B cell (primary cell): Measurements from ENCODE around the gene MYOF. TPM values are rescaled to one million over a fixed set of nuclear protein-coding genes. Genes with fewer than 3 reads are reported as not detected.
"Not testable (repeated sequence)": the region's sequence is repeated elsewhere in the genome, so short reads cannot be mapped to it uniquely, and the experiment has no call there.

Experiments used
- ATAC-seq: fragments of 200-7000 bp; cut with Tn5 transposase; one replicate; pipeline ENCODE4 v1.10.0; 2021; ENCODE audit warnings: low read depth, mild to moderate bottlenecking, moderate number of reproducible peaks, moderate library complexity
- CTCF ChIA-PET: fragments of 350-600 bp; sonication (Branson Sonifier 250); formaldehyde crosslinking; loops from one replicate; lab custom pipeline; 2021; ENCODE audit warnings: antibody characterized with exemption, inconsistent platforms; lab: Charles Lee
- POLR2A ChIA-PET: fragments of 350-600 bp; sonication (Branson Sonifier 250); formaldehyde crosslinking; loops from one replicate; lab custom pipeline; 2021; ENCODE audit warnings: antibody characterized with exemption; lab: Charles Lee
- DNase-seq: peaks from one replicate; pipeline ENCODE4 v3.0.0; 2013
- H2AFZ ChIP-seq: 2 replicates; pipeline ENCODE4 v1.6.1; 2012; ENCODE audit warnings: mild to moderate bottlenecking, low read depth, low read length; ENCODE audit not compliant: insufficient read depth, poor library complexity, severe bottlenecking
- H3K27ac ChIP-seq, 2 donors: 1 replicate in 1 of 2; 2 replicates in 1 of 2; pipeline ENCODE4 v1.5.1; 2012 to 2013; ENCODE audit warnings: low read length in 2 of 2, mild to moderate bottlenecking in 2 of 2, moderate library complexity in 1 of 2
- H3K27me3 ChIP-seq, 4 experiments: fragments of 200-600 bp in 1 of 4; sonication (generic) in 1 of 4; replicated peaks in 1 of 4; 1 replicate in 2 of 4; 2 replicates in 2 of 4; pipeline versions ENCODE4 v1.6.1 to v1.7.0; 2013 to 2016; ENCODE audit warnings: low read length in 3 of 4, mild to moderate bottlenecking in 2 of 4, mixed read lengths in 1 of 4, moderate library complexity in 1 of 4; ENCODE audit not compliant: insufficient read depth in 4 of 4, control insufficient read depth in 3 of 4; ENCODE audit errors: control extremely low read depth in 1 of 4
- H3K36me3 ChIP-seq, 2 experiments: replicated peaks in 1 of 2; 1 replicate in 1 of 2; 2 replicates in 1 of 2; pipeline versions ENCODE4 v1.6.1 to v1.7.1; 2013; ENCODE audit warnings: low read length in 1 of 2; ENCODE audit not compliant: insufficient read depth in 2 of 2, control insufficient read depth in 1 of 2; ENCODE audit errors: control extremely low read depth in 1 of 2, extremely low read depth in 1 of 2
- H3K4me1 ChIP-seq, 2 donors: fragments of 200-600 bp in 1 of 2; sonication (generic) in 1 of 2; 1 replicate in 1 of 2; 2 replicates in 1 of 2; pipeline versions ENCODE4 v1.5.1 to v1.6.1; 2013 to 2017; ENCODE audit warnings: low read length in 2 of 2; ENCODE audit not compliant: control insufficient read depth in 2 of 2, insufficient read depth in 2 of 2
- H3K4me2 ChIP-seq: replicated peaks from 2 replicates; pipeline ENCODE3; 2012; ENCODE audit warnings: mild to moderate bottlenecking, low read depth, low read length; ENCODE audit not compliant: poor library complexity, severe bottlenecking
- H3K4me3 ChIP-seq, 5 experiments: fragments of 200-600 bp in 1 of 5; sonication (generic) in 1 of 5; 1 replicate in 3 of 5; 2 replicates in 2 of 5; pipeline versions ENCODE4 v1.5.1 to v1.7.0; 2011 to 2016; ENCODE audit warnings: low read length in 4 of 5, mild to moderate bottlenecking in 4 of 5, low read depth in 2 of 5, control low read depth in 1 of 5, moderate library complexity in 1 of 5; ENCODE audit not compliant: insufficient read depth in 1 of 5; ENCODE audit errors: control extremely low read depth in 1 of 5, extremely low read depth in 1 of 5
- H3K79me2 ChIP-seq: fragments of 200-600 bp; sonication (generic); one replicate; pipeline ENCODE4 v1.6.0; 2016; ENCODE audit warnings: low read length; ENCODE audit not compliant: control insufficient read depth, insufficient read depth
- H3K9ac ChIP-seq: fragments of 200-600 bp; sonication (generic); 2 replicates; pipeline ENCODE4 v1.6.1; 2017; ENCODE audit warnings: mild to moderate bottlenecking, low read length, moderate library complexity
- H3K9me3 ChIP-seq, 3 donors: one replicate each; pipeline versions ENCODE4 v1.6.1 to v1.7.1; 2013; ENCODE audit warnings: low read length in 2 of 3; ENCODE audit not compliant: control insufficient read depth in 2 of 3, insufficient read depth in 1 of 3; ENCODE audit errors: control extremely low read depth in 1 of 3
- H4K20me1 ChIP-seq: 2 replicates; pipeline ENCODE4 v1.6.0; 2012; ENCODE audit warnings: mild to moderate bottlenecking, low read length; ENCODE audit not compliant: insufficient read depth, control insufficient read depth, poor library complexity, severe bottlenecking
- H3K27ac Mint-ChIP-seq: one replicate; pipeline ENCODE4 v1.8.0; 2021; ENCODE audit warnings: mixed read lengths
- H3K27me3 Mint-ChIP-seq: one replicate; pipeline ENCODE4 v1.8.0; 2021; ENCODE audit warnings: mixed read lengths
- H3K4me1 Mint-ChIP-seq: one replicate; pipeline ENCODE4 v1.8.0; 2021; ENCODE audit warnings: mixed read lengths
- H3K4me3 Mint-ChIP-seq: one replicate; pipeline ENCODE4 v1.8.0; 2021; ENCODE audit warnings: mixed read lengths
- H3K9me3 Mint-ChIP-seq: one replicate; pipeline ENCODE4 v1.8.0; 2022; ENCODE audit warnings: mixed read lengths; ENCODE audit not compliant: insufficient read depth
- CTCF ChIP-seq: fragments of 200-600 bp; IDR thresholded peaks from one replicate; pipeline ENCODE4 v1.8.0; 2022; ENCODE audit warnings: antibody characterized with exemption, mild to moderate bottlenecking
- EZH2 ChIP-seq: IDR thresholded peaks from 2 replicates; pipeline ENCODE4 v1.6.1; 2012; ENCODE audit warnings: borderline replicate concordance, low read depth, mild to moderate bottlenecking, moderate library complexity, low read length; ENCODE audit not compliant: insufficient read depth, poor library complexity, severe bottlenecking
- WGBS: methylation state at CpG from one replicate; pipeline ENCODE4 v1.1.5; 2013; ENCODE audit warnings: missing lambda C conversion rate; ENCODE audit not compliant: insufficient coverage; 5-methylcytosine and 5-hydroxymethylcytosine counted together
- intact Hi-C: fragments of 100-400 bp; cut with micrococcal nuclease; formaldehyde crosslinking; loops from one replicate; pipeline ENCODE4 v1.10.0; 2022
- polyA plus RNA-seq: library from polyadenylated mRNA; depleted of rRNA; stranded (reverse); fragments of >200 nt; gene quantifications from 2 replicates; pipeline ENCODE4 v1.2.3, GENCODE V29; 2012
- total RNA-seq, 2 donors: library from RNA; stranded (reverse); fragments of 120-200 nt in 1 of 2; gene quantifications; 1 replicate in 1 of 2; 2 replicates in 1 of 2; pipeline versions ENCODE4 v1.2.3 to v1.2.4, GENCODE V29; 2013 to 2022

Gene MYOF
- total and polyA plus RNA-seq, 2 donors (not counting 1 experiment from before 2014, with no cell fraction given), result 0.07 to 0.18 TPM

GRCh38 chr10:93468461-93469213 lies 13.5 kb downstream of the MYOF start:
- ChIA-PET POLR2A (no interaction called here), CTCF (interaction anchor here (1.9 kb wide), 1 partner anchor 14 kb away, joined by 9 read pairs; the partner anchor contains the start of gene MYOF)
- no peak for TF ChIP-seq EZH2
- TF ChIP-seq CTCF, result no peak
- ATAC-seq, result no peak
- no peaks in the 10 kb centered on the region for H4K20me1 ChIP-seq
- no peak overlapping the region for H3K4me2 ChIP-seq
- H3K27me3 Mint-ChIP-seq, result no peaks in the 10 kb centered on the region
- no peak overlapping the region for H3K27ac ChIP-seq
- H3K27ac Mint-ChIP-seq, result no peak overlapping the region
- H3K4me1 Mint-ChIP-seq, result peaks cover 7% of the 10 kb centered on the region
- no peaks in the 10 kb centered on the region for H3K9me3 ChIP-seq
- DNase-seq, result no peak
- intact Hi-C loops, result no loop called here
- no peak overlapping the region for H3K4me3 ChIP-seq
- H3K27me3 ChIP-seq, result no peaks in the 10 kb centered on the region
- H3K4me1 ChIP-seq, result no peaks in the 10 kb centered on the region
- no peaks in the 10 kb centered on the region for H3K36me3 ChIP-seq
- no peak overlapping the region for H3K9ac ChIP-seq
- H2AFZ ChIP-seq, result no peak overlapping the region
- no peak overlapping the region for H3K4me3 Mint-ChIP-seq
- no peaks in the 10 kb centered on the region for H3K9me3 Mint-ChIP-seq
- no peaks in the 10 kb centered on the region for H3K79me2 ChIP-seq
- WGBS, result 93% methylated on average over 5 of the region's 10 CpGs

GRCh38 chr10:93467635-93468034 lies 14.5 kb downstream of the MYOF start:
- peaks cover 12% of the 10 kb centered on the region for H3K4me1 Mint-ChIP-seq
- H3K4me3 ChIP-seq, H3K27ac ChIP-seq, H3K27me3 Mint-ChIP-seq, H3K4me1 ChIP-seq, H2AFZ ChIP-seq, H3K9ac ChIP-seq, H3K4me2 ChIP-seq, H3K27ac Mint-ChIP-seq, H3K79me2 ChIP-seq, H3K4me3 Mint-ChIP-seq, POLR2A ChIA-PET, H3K9me3 ChIP-seq, ATAC-seq, H3K9me3 Mint-ChIP-seq, intact Hi-C loops, H3K27me3 ChIP-seq, DNase-seq, H4K20me1 ChIP-seq, H3K36me3 ChIP-seq: not testable (repeated sequence)
- WGBS, result no CpG with 5 or more reads among the region's 4 CpGs
- CTCF ChIA-PET, result interaction anchor here (1.9 kb wide), 1 partner anchor 15 kb away, joined by 9 read pairs; the partner anchor contains the start of gene MYOF
